Thymus (tissue), 11 donors: ENCODE results near the gene LSP1. TPM values are rescaled to one million over a fixed set of nuclear protein-coding genes. Genes with fewer than 3 reads are reported as not detected.
"Not testable (repeated sequence)": the region's sequence is repeated elsewhere in the genome, so short reads cannot be mapped to it uniquely, and the experiment has no call there.

Experiments
- DNase-seq, 9 donors: peaks; one replicate each; pipeline ENCODE4 v3.0.0-alpha.2; 2013; ENCODE audit warnings: low spot score in 9 of 9, low read depth in 6 of 9, missing footprints in 1 of 9
- H3K27ac ChIP-seq, 2 donors: one replicate each; pipeline ENCODE4 v1.5.1; 2013; ENCODE audit warnings: control low read depth in 1 of 2, low read depth in 1 of 2, low read length in 1 of 2, mild to moderate bottlenecking in 1 of 2, moderate library complexity in 1 of 2
- H3K27me3 ChIP-seq, 2 donors: one replicate each; pipeline ENCODE4 v1.5.1; 2013; ENCODE audit warnings: low read length in 1 of 2; ENCODE audit not compliant: control insufficient read depth in 2 of 2, insufficient read depth in 1 of 2
- H3K36me3 ChIP-seq, 2 donors: one replicate each; pipeline ENCODE4 v1.5.1; 2013; ENCODE audit warnings: low read length in 1 of 2, mild to moderate bottlenecking in 1 of 2, moderate library complexity in 1 of 2; ENCODE audit not compliant: control insufficient read depth in 2 of 2, insufficient read depth in 2 of 2
- H3K4me1 ChIP-seq, 2 donors: one replicate each; pipeline ENCODE4 v1.5.1; 2013; ENCODE audit warnings: low read length in 2 of 2; ENCODE audit not compliant: control insufficient read depth in 2 of 2, insufficient read depth in 2 of 2
- H3K4me3 ChIP-seq, 2 donors: one replicate each; pipeline ENCODE4 v1.5.1; 2013; ENCODE audit warnings: low read length in 2 of 2, control low read depth in 1 of 2, mild to moderate bottlenecking in 1 of 2
- H3K9me3 ChIP-seq, 2 donors: one replicate each; pipeline ENCODE4 v1.5.1; 2013; ENCODE audit warnings: low read length in 1 of 2, mild to moderate bottlenecking in 1 of 2; ENCODE audit not compliant: control insufficient read depth in 2 of 2, insufficient read depth in 1 of 2
- WGBS: extraction: QIAGEN DNeasy Blood & Tissue Kit; methylation state at CpG from one replicate; pipeline ENCODE4 v1.1.7; 2013; 5-methylcytosine and 5-hydroxymethylcytosine counted together
- polyA plus RNA-seq: library from polyadenylated mRNA; stranded (reverse); fragments of 200-250 nt; gene quantifications from one replicate; pipeline ENCODE4 v1.2.3, GENCODE V29; 2013
- total RNA-seq: library from RNA; stranded (reverse); fragments of 120-200 nt; gene quantifications from one replicate; pipeline ENCODE4 v1.2.4, GENCODE V29; 2013
- donor health status: healthy.

Gene LSP1
- total and polyA plus RNA-seq, 2 donors: 138 to 179 TPM

DNA sequence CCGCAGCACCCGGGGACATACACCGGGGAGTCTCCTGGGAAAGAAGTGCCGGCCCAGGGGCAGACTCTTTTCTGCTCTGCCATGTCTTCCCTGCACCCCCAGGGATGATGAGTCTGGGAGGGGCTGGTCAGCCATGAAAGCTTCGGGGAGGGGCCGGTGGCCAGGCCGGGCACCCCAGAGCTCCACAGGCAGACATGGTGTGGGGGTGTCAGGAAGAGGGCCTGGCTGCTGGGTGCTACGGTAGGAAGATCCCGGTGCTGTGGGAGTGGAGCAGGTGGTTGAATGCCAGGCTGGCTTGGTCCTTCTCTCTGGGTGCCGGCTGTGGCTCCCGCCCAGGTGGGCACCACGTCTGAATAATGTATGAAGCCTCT, 17.4 kb downstream of the LSP1 start:
- WGBS: 92% methylated on average over 12 of the region's 12 CpGs
- Histone ChIP-seq H3K27ac (no peak overlapping the region), H3K4me1 (peaks cover 0 to 15% of the 10 kb centered on the region in 2 donors), H3K9me3 (no peaks in the 10 kb centered on the region), H3K36me3 (peaks cover 0 to 5% of the 10 kb centered on the region in 2 donors), H3K4me3 (no peak overlapping the region), H3K27me3 (peaks cover 0 to 11% of the 10 kb centered on the region in 2 donors)
- no peak for DNase-seq

DNA sequence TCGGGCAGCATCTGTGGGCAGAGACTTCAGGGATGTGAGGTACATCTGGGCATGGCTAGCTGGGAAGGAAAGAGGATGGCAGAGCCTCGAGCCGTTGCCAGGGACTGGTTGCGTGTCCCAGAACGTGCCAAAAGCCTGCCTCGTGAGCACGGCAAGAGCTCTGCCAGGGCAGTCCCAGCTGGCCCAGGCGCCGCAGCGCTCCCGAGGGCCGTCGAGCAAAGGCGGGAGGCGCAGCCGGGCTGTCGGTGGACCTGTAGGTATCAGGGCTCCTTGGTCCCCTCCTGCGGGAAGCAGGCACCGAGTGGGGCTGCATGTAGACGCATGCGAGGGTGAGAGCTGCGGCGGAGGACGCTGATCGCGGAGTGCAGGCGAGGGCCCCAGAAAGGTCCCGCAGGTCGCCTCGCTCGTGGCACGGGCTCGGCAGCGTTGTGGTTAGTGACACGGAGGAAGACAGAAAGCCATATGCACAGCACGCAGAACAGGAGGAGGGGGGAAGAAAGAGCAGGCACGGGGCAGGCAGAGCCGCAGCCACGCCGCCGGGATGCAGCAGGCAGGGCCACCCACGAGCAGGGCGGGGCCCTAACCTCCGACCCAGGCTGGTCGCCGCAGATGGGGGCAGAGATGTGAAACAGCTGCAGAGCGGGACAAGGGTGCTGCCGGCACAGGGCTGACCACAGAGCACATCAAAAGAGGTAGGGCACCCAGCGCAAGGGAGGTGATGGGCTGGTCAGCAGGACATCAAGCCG, 18.0 kb downstream of the LSP1 start:
- no peaks in the 10 kb centered on the region for H3K9me3 ChIP-seq
- WGBS: 85% methylated on average over 50 of the region's 50 CpGs
- peaks cover 0 to 17% of the 10 kb centered on the region in 2 donors for H3K4me1 ChIP-seq
- no peak overlapping the region for H3K27ac ChIP-seq
- H3K36me3 ChIP-seq: peaks cover 0 to 5% of the 10 kb centered on the region in 2 donors
- H3K27me3 ChIP-seq: peaks cover 0 to 11% of the 10 kb centered on the region in 2 donors
- DNase-seq: peak in 1 of 9 donors; percentile 35
- no peak overlapping the region for H3K4me3 ChIP-seq

DNA sequence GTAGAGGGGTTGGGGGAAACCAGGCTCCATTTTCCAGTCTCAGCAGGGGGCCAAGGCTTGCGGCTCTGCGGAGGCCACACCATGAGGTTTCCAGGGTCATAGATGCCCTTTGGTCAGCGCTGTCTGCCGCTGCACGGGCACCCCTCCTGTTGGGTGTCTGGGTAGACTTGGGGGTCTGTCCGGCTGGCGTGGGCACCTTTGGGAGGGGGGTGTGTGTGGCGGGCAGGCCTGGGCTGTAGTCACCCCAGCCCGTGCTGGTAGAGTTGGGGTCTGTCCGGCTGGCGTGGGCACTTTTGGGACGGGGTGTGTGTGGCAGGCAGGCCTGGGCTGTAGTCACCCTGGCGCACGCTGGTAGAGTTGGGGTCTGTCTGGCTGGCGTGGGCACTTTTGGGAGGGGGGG, 18.6 kb downstream of the LSP1 start:
- peaks cover 0 to 22% of the 10 kb centered on the region in 2 donors for H3K4me1 ChIP-seq

DNA sequence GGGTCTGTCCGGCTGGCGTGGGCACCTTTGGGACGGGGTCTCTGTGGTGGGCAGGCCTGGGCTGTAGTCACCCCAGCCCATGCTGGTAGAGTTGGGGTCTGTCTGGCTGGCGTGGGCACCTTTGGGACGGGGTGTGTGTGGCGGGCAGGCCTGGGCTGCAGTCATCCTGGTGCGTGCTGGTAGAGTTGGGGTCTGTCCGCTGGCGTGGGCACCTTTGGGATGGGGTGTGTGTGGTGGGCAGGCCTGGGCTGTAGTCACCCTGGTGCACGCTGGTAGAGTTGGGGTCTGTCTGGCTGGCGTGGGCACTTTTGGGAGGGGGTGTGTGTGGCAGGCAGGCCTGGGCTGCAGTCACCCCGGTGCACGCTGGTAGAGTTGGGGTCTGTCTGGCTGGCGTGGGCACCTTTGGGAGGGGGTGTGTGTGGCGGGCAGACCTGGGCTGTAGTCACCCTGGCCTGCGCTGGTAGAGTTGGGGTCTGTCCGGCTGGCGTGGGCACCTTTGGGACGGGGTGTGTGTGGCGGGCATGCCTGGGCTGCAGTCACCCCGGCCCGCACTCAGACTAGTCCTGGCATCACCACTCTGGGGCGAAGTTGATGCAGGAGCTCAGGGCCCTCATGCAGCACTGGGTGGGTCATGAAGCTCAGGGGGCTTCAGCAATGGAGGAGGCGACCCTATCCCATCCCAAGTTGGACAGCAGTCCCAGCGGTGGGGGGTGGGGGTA, 19.5 kb downstream of the LSP1 start:
- H3K27ac ChIP-seq: no peak overlapping the region
- no peak for DNase-seq
- H3K27me3 ChIP-seq: peaks cover 0 to 11% of the 10 kb centered on the region in 2 donors
- no peaks in the 10 kb centered on the region for H3K9me3 ChIP-seq
- no peak overlapping the region for H3K4me3 ChIP-seq
- no peaks in the 10 kb centered on the region for H3K36me3 ChIP-seq
- H3K4me1 ChIP-seq: peaks cover 0 to 22% of the 10 kb centered on the region in 2 donors
- 89% methylated on average over 25 of the region's 25 CpGs for WGBS

More for the DNA sequence above, 18.6 kb downstream of the LSP1 start:
- Histone ChIP-seq H3K27me3 (peaks cover 0 to 11% of the 10 kb centered on the region in 2 donors), H3K27ac (no peak overlapping the region), H3K9me3 (no peaks in the 10 kb centered on the region), H3K36me3 (peaks cover 0 to 4% of the 10 kb centered on the region in 2 donors), H3K4me3 (no peak overlapping the region)
- DNase-seq: no peak
- 94% methylated on average over 15 of the region's 15 CpGs for WGBS

DNA sequence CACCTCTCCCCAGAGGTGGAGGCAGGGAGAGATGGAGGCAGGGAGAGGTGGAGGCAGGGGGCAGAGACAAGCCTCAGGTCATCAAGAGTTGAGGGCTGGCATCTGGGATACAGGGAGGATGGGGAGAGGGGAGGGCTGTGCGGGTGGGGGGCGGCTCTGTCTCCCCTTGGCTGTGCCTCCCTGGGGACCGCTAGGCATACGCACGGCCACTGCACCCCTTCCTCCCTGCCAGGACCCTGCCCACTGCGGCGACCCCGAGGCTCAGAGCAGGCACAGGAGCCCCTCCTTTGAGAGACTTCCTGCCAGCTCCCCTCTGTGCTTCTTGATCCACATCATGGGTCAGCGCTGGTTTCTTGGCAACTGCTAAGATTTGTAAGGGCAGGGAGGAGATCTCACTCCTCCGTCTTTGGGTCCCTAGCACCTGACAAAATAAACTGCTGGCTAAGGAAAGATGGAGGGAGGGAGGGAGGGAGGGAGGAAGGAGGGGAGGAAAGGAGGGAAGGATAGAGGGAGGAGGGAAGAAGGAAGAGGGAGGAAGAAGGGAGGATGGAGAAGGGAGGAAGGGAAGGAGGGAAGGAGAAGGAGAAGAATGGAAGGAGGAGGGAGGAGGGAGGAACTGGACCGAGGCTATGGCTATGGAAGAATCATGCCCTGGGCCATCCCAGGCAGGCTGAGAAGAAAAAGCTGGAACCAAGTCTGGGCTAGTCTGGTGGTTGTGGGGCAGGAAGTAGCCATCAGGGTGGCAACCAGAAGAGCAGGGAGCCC, 20.3 kb downstream of the LSP1 start:
- Histone ChIP-seq H3K4me3 (no peak overlapping the region), H3K4me1 (peaks cover 0 to 26% of the 10 kb centered on the region in 2 donors), H3K27me3 (peaks cover 0 to 11% of the 10 kb centered on the region in 2 donors), H3K36me3 (no peaks in the 10 kb centered on the region), H3K27ac (no peak overlapping the region), H3K9me3 (no peaks in the 10 kb centered on the region)
- WGBS: 82% methylated on average over 11 of the region's 11 CpGs
- no peak for DNase-seq

DNA sequence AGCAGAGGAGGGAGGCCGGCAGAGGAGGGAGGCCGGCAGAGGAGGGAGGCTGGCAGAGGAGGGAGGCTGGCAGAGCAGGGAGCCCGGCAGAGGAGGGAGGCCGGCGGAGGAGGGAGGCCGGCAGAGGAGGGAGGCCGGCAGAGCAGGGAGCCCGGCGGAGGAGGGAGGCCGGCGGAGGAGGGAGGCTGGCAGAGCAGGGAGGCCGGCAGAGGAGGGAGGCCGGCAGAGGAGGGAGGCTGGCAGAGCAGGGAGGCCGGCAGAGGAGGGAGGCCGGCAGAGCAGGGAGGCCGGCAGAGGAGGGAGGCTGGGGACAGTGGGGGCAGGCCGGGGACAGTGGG, 20.9 kb downstream of the LSP1 start:
- H3K27ac ChIP-seq, H3K4me3 ChIP-seq, DNase-seq, H3K9me3 ChIP-seq, H3K36me3 ChIP-seq: not testable (repeated sequence)
- H3K4me1 ChIP-seq: peaks cover 0 to 26% of the 10 kb centered on the region in 2 donors
- H3K27me3 ChIP-seq: peaks cover 0 to 11% of the 10 kb centered on the region in 2 donors
- WGBS: 90% methylated on average over 17 of the region's 17 CpGs

DNA sequence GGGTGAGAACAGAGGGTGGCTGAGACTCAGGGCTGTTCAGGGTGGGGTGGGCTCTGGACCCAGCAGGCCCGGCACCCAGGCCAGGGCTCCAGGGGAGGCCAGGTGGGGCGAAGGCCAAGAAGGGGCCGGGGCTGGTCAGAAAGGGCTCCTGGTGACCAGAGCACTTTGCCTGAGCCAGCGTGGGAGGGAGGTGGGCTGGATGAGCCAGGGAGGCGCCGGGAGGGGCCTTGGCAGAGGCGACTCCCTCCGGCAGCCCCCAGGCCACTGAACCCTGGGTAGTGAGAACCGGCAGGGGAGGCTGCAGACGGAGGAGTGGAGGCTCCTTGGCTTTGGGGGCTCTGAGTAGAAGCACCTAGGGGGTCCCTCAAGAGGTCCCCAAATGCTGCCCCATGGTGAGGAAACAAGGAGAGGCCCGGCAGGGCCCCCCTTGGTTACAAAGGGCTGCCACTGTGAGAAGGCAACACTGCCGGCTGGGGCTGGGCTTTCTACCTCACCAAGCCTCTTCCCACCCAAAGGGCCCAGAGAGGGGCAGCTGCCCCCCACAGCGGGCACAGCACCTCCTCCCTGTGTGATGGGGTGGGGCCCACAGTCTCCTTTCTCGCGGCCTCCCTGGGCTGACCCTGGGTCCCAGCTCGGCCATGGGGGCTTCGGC, 21.7 kb downstream of the LSP1 start:
- H3K4me1 ChIP-seq: peaks cover 0 to 26% of the 10 kb centered on the region in 2 donors
- 96% methylated on average over 17 of the region's 17 CpGs for WGBS
- H3K27ac ChIP-seq, H3K4me3 ChIP-seq, H3K9me3 ChIP-seq, DNase-seq, H3K36me3 ChIP-seq: not testable (repeated sequence)
- H3K27me3 ChIP-seq: peaks cover 0 to 11% of the 10 kb centered on the region in 2 donors

DNA sequence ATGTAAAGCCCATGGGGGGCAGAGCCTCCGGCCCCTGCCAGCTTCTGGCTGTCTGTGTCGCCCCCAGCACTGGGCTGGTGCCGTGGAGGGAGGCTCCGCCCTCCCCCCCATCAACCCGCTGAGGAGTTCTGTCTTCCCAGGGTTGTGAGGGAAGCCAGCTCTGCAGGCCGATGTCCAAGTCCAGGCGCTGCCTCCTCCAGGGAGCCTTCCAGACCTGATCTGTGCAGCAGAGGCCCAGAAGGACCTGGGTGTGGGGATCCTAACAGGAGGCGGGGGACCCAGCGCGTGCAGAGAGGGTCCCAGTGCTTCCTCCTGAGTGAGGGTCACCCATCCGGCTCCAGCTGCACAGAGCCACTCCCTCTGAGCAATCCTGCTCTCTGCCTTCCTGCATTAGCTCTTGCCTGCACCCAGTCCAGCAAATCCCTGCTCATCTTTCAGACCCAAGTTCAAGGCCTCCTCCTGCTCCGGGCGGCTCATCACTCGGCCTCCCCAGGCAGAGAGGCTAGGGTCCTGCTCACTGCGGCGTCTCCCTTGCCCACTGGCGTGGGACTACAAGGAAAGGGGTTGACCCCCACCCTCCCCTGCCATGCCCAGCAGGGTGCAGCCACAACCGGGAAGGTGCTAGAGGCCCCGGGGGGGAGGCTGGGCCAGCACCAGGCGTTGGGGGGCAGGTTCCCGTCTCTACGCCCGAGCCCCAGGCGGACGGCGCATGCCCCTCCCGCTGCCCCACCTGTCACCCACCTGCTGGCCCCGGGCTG, 22.4 kb downstream of the LSP1 start:
- Histone ChIP-seq H3K4me1 (peaks cover 0 to 23% of the 10 kb centered on the region in 2 donors), H3K27ac (no peak overlapping the region), H3K36me3 (no peaks in the 10 kb centered on the region), H3K9me3 (no peaks in the 10 kb centered on the region), H3K4me3 (no peak overlapping the region), H3K27me3 (peaks cover 0 to 9% of the 10 kb centered on the region in 2 donors)
- DNase-seq: no peak
- WGBS: 78% methylated on average over 28 of the region's 28 CpGs
